ENCODE data around the gene FOLR1. TPM values are rescaled to one million over a fixed set of nuclear protein-coding genes. Genes with fewer than 3 reads are reported as not detected.
"Not testable (repeated sequence)": the region's sequence is repeated elsewhere in the genome, so short reads cannot be mapped to it uniquely, and the experiment has no call there.

FOLR1 gene
- total RNA-seq, 1 experiment from 2014 or later, result 0.40 TPM

DNA sequence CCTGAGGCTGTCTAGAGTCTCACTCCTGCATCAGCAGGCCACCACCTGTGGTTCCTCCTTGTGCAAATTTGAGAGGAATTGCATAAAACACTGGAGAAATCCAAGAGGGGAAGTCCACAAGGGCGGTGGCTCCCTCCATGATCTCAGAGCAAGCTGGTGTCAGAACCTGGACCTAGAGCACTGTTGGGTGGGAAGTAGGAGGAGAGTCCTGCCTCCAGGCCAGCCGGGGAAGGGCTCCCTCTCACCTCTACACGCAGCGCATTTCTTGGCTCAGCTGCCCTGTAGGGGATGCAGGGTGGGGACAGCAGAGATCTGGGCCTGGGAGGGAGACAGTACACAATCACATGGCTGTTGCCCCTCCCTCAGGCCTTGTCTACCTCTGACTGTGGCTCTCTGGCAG, 19.9 kb upstream of the FOLR1 start:
- H3K4me1 Mint-ChIP-seq (ENCODE audit: insufficient read depth, unreplicated experiment), result peaks cover 11% of the 10 kb centered on the region
- H3K27me3 Mint-ChIP-seq (ENCODE audit: insufficient read depth, unreplicated experiment); BruUV-seq (replicated peaks); DNase-seq (ENCODE audit: unreplicated experiment); intact Hi-C loops (cut with micrococcal nuclease); H3K36me3 Mint-ChIP-seq (ENCODE audit: insufficient read depth, unreplicated experiment); H3K4me3 Mint-ChIP-seq (ENCODE audit: unreplicated experiment); H3K9me3 Mint-ChIP-seq (ENCODE audit: unreplicated experiment); H3K27ac Mint-ChIP-seq (ENCODE audit: low read depth, unreplicated experiment): not testable (repeated sequence)
- ChIA-PET CTCF (interaction anchor here (0.7 kb wide), 1 partner anchor 34 kb away, joined by 3 read pairs; no protein-coding TSS in a partner anchor), POLR2A (interaction anchor here (0.9 kb wide), 1 partner anchor 16 kb away, joined by 3 read pairs; no protein-coding TSS in a partner anchor)

DNA sequence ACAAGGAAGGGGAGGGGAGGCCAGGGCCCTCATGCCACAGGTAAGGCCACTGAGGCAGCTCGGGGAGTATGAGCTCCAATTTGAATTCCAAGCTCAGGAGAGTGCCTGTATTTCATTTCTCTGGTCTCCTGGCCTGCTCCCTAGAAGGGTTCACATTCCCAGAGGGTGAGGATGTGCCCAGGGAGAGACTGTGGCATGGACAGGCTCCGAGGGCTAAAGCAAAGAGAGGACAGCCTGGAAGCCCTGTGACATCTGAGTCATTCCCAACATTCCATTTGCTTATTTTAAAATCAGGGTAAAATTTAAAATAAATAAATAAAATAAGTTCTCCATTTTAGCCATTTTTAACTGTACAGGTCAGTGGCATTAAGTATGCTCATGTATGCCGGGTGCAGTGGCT, 18.6 kb upstream of the FOLR1 start:
- no TSS peak for BruUV-seq (replicated peaks)
- Mint-ChIP-seq H3K27me3 (ENCODE audit: insufficient read depth, unreplicated experiment) (no peaks in the 10 kb centered on the region), H3K4me1 (ENCODE audit: insufficient read depth, unreplicated experiment) (peaks cover 11% of the 10 kb centered on the region), H3K9me3 (ENCODE audit: unreplicated experiment) (no peaks in the 10 kb centered on the region), H3K27ac (ENCODE audit: low read depth, unreplicated experiment) (no peak overlapping the region), H3K36me3 (ENCODE audit: insufficient read depth, unreplicated experiment) (no peaks in the 10 kb centered on the region), H3K4me3 (ENCODE audit: unreplicated experiment) (no peak overlapping the region)
- TF ChIP-seq, protein P1, sequence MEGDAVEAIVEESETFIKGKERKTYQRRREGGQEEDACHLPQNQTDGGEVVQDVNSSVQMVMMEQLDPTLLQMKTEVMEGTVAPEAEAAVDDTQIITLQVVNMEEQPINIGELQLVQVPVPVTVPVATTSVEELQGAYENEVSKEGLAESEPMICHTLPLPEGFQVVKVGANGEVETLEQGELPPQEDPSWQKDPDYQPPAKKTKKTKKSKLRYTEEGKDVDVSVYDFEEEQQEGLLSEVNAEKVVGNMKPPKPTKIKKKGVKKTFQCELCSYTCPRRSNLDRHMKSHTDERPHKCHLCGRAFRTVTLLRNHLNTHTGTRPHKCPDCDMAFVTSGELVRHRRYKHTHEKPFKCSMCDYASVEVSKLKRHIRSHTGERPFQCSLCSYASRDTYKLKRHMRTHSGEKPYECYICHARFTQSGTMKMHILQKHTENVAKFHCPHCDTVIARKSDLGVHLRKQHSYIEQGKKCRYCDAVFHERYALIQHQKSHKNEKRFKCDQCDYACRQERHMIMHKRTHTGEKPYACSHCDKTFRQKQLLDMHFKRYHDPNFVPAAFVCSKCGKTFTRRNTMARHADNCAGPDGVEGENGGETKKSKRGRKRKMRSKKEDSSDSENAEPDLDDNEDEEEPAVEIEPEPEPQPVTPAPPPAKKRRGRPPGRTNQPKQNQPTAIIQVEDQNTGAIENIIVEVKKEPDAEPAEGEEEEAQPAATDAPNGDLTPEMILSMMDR (IDR thresholded peaks at IDR 0.05; ENCODE audit: unreplicated experiment), result no peak
- CTCF ChIA-PET, result interaction anchor here (2.4 kb wide), 1 partner anchor 29 kb away, joined by 9 read pairs; no protein-coding TSS in a partner anchor
- POLR2A ChIA-PET, result interaction anchor here (0.5 to 2.3 kb wide), 5 partner anchors 17 to 1404 kb away, joined by 3 to 12 read pairs (median 4); no protein-coding TSS in a partner anchor
- DNase-seq (ENCODE audit: unreplicated experiment), result no peak
- intact Hi-C loops (cut with micrococcal nuclease), result no loop called here

DNA sequence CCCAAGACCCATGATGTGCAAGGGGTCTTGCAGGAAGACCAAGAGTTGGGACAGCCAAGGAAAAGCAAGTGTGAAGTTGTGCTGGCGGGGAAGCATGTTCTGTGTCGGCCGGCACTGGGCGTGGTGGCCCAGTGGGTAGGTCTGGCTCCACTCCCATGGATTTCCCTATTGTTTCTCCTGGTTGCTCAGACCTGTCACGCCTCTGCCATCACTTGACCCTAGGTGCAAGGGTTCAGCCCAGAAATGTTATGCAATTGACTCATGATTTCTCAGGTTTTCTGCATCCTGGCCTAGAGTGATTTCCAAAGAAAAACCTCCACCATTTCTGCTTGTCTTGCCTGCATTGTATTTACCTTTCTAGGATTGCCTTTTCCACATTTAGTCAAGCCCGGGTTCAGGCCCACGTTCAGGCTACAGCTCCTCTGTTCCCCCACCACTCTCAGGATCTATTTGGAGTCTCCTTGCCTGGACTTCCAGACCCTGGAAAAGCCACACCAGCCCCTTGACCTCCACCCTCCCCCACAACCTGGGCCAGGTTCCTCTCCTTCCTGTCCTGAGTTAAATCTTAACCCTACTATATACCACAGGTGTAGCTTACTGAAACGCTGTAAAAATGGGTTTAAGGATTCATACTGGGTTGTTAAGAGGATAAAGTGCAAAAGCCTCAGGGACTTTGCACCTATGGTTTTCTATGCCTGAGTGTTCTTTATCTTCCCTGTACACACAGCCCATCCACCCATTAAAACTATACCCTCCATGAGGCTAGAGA, 17.5 kb upstream of the FOLR1 start:
- no peaks in the 10 kb centered on the region for H3K36me3 Mint-ChIP-seq (ENCODE audit: insufficient read depth, unreplicated experiment)
- intact Hi-C loops (cut with micrococcal nuclease), result no loop called here
- no peaks in the 10 kb centered on the region for H3K9me3 Mint-ChIP-seq (ENCODE audit: unreplicated experiment)
- no TSS peak for BruUV-seq (replicated peaks)
- no peak overlapping the region for H3K4me3 Mint-ChIP-seq (ENCODE audit: unreplicated experiment)
- no peak overlapping the region for H3K27ac Mint-ChIP-seq (ENCODE audit: low read depth, unreplicated experiment)
- CTCF ChIA-PET, result interaction anchor here (0.7 to 2.4 kb wide), 6 partner anchors 9 to 72 kb away, joined by 3 to 15 read pairs (median 5); no protein-coding TSS in a partner anchor
- peak; percentile 73 for DNase-seq (ENCODE audit: unreplicated experiment)
- POLR2A ChIA-PET, result interaction anchor here (0.8 to 2.3 kb wide), 5 partner anchors 18 to 161 kb away, joined by 4 to 12 read pairs (median 4); no protein-coding TSS in a partner anchor
- H3K4me1 Mint-ChIP-seq (ENCODE audit: insufficient read depth, unreplicated experiment), result peaks cover 11% of the 10 kb centered on the region
- no peaks in the 10 kb centered on the region for H3K27me3 Mint-ChIP-seq (ENCODE audit: insufficient read depth, unreplicated experiment)
- TF ChIP-seq, protein P1 (IDR thresholded peaks at IDR 0.05; ENCODE audit: unreplicated experiment), result no peak

DNA sequence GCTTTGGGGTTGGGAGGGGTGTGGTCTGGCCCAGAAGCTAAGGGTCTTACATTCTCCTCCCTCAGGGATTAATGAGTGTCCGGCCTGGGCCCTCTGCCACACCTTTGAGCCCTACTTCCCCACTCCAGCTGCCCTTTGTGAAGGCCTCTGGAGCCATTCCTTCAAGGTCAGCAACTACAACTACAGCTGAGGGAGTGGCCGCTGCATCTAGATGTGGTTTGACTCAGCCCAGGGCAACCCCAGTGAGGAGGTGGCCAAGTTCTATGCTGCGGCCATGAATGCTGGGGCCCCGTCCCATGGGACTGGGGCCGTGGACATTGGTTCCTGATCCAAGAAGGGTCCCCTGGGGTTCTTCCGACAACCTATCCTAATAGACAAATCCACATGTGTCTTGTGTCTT, 14.3 kb upstream of the FOLR1 start:
- no peaks in the 10 kb centered on the region for H3K36me3 Mint-ChIP-seq (ENCODE audit: insufficient read depth, unreplicated experiment)
- DNase-seq (ENCODE audit: unreplicated experiment), result no peak
- H3K9me3 Mint-ChIP-seq (ENCODE audit: unreplicated experiment), result no peaks in the 10 kb centered on the region
- H3K4me1 Mint-ChIP-seq (ENCODE audit: insufficient read depth, unreplicated experiment), result peaks cover 26% of the 10 kb centered on the region
- H3K27me3 Mint-ChIP-seq (ENCODE audit: insufficient read depth, unreplicated experiment), result no peaks in the 10 kb centered on the region
- ChIA-PET POLR2A (no interaction called here), CTCF (interaction anchor here (1.0 to 9.4 kb wide), 4 partner anchors 33 to 253 kb away, joined by 3 to 111 read pairs (median 10); no protein-coding TSS in a partner anchor)
- TF ChIP-seq, protein P1 (IDR thresholded peaks at IDR 0.05; ENCODE audit: unreplicated experiment), result no peak
- intact Hi-C loops (cut with micrococcal nuclease), result no loop called here
- no peak overlapping the region for H3K27ac Mint-ChIP-seq (ENCODE audit: low read depth, unreplicated experiment)
- H3K4me3 Mint-ChIP-seq (ENCODE audit: unreplicated experiment), result no peak overlapping the region
- no TSS peak for BruUV-seq (replicated peaks)

Measured in MCF 10A (cell line).